Lower leg skin (tissue), 4 donors: ENCODE data around the gene DPP6. TPM values are rescaled to one million over a fixed set of nuclear protein-coding genes. Genes with fewer than 3 reads are reported as not detected.

Source experiments
- DNase-seq, 2 donors: peaks; one replicate each; pipeline ENCODE4 v3.0.0-alpha.2; 2019; ENCODE audit warnings: low spot score in 2 of 2
- H3K4me3 ChIP-seq: fragments of 200-600 bp; sonication (generic); 2 replicates; pipeline ENCODE4 v1.5.1; 2017; ENCODE audit warnings: mild to moderate bottlenecking, low read depth; ENCODE audit not compliant: poor library complexity, severe bottlenecking
- CTCF ChIP-seq, 3 donors: fragments of 450-650 bp; IDR thresholded peaks; one replicate each; pipeline ENCODE4 v1.5.1; 2016; ENCODE audit warnings: antibody characterized with exemption in 3 of 3, mild to moderate bottlenecking in 3 of 3, moderate library complexity in 2 of 3
- POLR2A ChIP-seq, 2 donors: fragments of 450-650 bp; IDR thresholded peaks; one replicate each; pipeline ENCODE4 v1.6.1; 2016 to 2017; ENCODE audit warnings: antibody characterized with exemption in 2 of 2, mild to moderate bottlenecking in 1 of 2, moderate library complexity in 1 of 2
- WGBS, 2 donors: methylation state at CpG; one replicate each; pipeline ENCODE4 v1.1.5; 2018; 5-methylcytosine and 5-hydroxymethylcytosine counted together
- intact Hi-C: fragments of 100-400 bp; cut with DNase I; formaldehyde crosslinking; loops from one replicate; pipeline ENCODE4 v1.15.0; 2023; ENCODE audit warnings: low total_unique reads
- total RNA-seq, 4 donors: library from RNA; depleted of rRNA; stranded (reverse); fragments of >200 nt; gene quantifications; one replicate each; pipeline ENCODE4 v1.1.0, GENCODE V29; 2016

Gene DPP6
- total RNA-seq, 4 donors from 2014 or later: 1.0 to 4.5 (median 2.9) TPM

GRCh38 chr7:154695836-154696235 lies 643.6 kb downstream of the DPP6 start:
- WGBS, 2 donors: 91 to 93% methylated on average over 8 to 14 of the region's 14 CpGs
- no peak overlapping the region for H3K4me3 ChIP-seq
- DNase-seq: no peak
- intact Hi-C loops: no loop called here
- TF ChIP-seq POLR2A (IDR thresholded peaks at IDR 0.05) (no peak), CTCF (IDR thresholded peaks at IDR 0.05) (no peak)

DNA sequence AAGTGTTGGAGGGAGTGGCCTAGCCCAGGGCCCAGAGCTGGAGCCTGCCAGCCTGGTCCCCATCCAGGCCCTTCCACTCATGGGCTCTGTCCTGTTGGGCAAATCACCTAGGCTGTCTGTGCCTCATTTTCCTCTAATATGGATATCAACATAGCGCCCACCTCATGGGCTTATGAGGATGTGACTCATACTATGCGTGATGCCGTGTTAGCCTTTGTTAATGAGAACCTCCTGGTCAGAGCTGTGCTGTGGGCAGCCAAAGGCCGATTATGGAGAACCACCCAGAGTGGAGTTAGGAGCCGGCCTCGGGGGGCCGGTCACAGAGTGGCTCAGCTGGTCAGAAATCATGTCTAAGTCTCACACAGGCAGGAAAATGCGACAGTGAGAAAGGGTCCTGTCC lies 644.4 kb downstream of the DPP6 start:
- TF ChIP-seq CTCF (IDR thresholded peaks at IDR 0.05) (no peak), POLR2A (IDR thresholded peaks at IDR 0.05) (no peak)
- H3K4me3 ChIP-seq: no peak overlapping the region
- DNase-seq: no peak
- WGBS, 2 donors: 88 to 89% methylated on average over 8 of the region's 8 CpGs
- intact Hi-C loops: no loop called here

GRCh38 chr7:154698726-154699291 lies 646.6 kb downstream of the DPP6 start:
- WGBS, 2 donors: 54 to 55% methylated on average over 13 of the region's 13 CpGs
- H3K4me3 ChIP-seq: no peak overlapping the region
- no peak for TF ChIP-seq CTCF (IDR thresholded peaks at IDR 0.05)
- no peak for TF ChIP-seq POLR2A (IDR thresholded peaks at IDR 0.05)
- intact Hi-C loops: no loop called here
- no peak for DNase-seq

DNA sequence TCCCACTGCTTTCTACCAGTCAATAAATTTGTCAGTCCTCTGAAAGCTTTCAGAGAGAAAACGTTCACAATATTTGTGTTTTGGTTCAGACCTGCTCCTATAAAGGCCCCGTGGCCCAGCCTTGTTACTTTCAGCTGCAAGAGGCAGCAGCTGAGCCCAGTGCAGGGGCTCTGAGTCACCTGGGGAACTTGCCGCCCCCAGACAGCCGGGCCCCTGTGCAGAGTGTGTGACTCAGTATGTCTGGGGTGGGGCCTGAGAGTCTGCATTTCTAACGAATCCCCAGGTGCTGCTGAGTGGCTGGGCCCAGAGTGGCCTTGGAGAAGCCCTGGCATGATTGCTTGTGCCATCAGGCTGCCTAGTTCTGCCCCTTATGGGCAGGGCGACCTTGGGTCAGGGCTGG lies 647.2 kb downstream of the DPP6 start:
- no peak for DNase-seq
- intact Hi-C loops: no loop called here
- TF ChIP-seq CTCF (IDR thresholded peaks at IDR 0.05): no peak
- TF ChIP-seq POLR2A (IDR thresholded peaks at IDR 0.05): no peak
- no peak overlapping the region for H3K4me3 ChIP-seq
- WGBS, 2 donors: 50 to 59% methylated on average over 6 of the region's 6 CpGs

DNA sequence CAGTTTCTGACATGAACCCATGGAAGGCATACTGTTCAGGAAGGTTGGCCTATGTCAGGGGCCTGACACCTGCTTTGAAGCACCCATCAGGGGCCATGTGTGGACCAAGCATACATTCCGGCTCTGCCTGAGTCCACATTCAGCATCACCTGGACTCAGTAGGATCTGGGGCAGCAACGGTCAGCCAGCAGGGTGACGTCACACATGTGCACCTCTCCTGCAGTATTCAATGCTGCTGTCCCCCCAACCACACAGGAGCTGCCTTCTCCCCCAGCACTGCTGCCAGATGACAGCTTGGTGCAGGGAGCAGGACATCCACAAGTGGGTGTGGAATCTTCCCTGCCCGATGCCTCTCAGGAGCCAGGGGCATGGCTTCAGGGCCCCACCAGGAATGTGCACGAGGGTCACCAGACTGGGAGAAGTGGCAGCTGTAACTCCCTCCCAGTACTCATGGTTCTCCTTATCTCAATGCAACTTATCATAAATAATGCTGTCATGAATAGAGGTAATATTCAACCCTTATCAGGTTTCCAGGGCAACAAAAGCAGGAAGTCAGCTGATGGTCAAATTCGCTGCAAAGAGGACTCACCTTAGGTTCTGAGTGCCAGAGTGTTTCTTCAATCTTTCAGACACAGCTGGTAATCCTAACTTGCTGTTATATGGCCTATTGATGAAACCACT lies 657.8 kb downstream of the DPP6 start:
- H3K4me3 ChIP-seq: no peak overlapping the region
- WGBS, 2 donors: 78 to 82% methylated on average over 6 of the region's 6 CpGs
- intact Hi-C loops: no loop called here
- TF ChIP-seq POLR2A (IDR thresholded peaks at IDR 0.05) (no peak), CTCF (IDR thresholded peaks at IDR 0.05) (no peak)
- DNase-seq: no peak

DNA sequence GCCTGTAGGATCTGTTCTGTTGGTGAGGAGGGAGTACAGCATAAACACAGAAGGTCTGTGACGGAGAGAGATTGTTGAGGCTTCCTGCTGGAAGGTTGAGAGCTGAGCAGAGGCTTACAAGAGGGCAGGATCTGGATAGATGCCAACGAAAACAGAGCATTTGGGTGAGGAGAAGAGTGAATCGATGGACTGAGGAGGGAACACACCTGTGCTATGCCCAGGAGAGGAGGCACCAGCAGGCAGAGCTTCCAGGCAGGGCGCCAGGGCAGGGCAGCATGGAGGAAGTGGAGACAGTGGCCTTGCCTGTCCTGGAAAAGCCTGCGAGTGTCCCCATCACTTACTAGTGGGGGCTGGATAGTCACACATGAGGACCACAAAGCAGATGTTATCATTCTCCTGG lies 667.8 kb downstream of the DPP6 start:
- H3K4me3 ChIP-seq: no peak overlapping the region
- intact Hi-C loops: no loop called here
- TF ChIP-seq CTCF (IDR thresholded peaks at IDR 0.05) (no peak), POLR2A (IDR thresholded peaks at IDR 0.05) (no peak)
- WGBS, 2 donors: 71 to 72% methylated on average over 5 of the region's 5 CpGs
- no peak for DNase-seq
